WTC11 (cell line): ENCODE results near the gene CRIP2. TPM values are rescaled to one million over a fixed set of nuclear protein-coding genes. Genes with fewer than 3 reads are reported as not detected.

Source experiments
- ATAC-seq: fragments of 200-7000 bp; cut with Tn5 transposase; 2 replicates; pipeline ENCODE4 v1.10.0; 2021; ENCODE audit warnings: mild to moderate bottlenecking, moderate library complexity
- CTCF ChIA-PET: fragments of 300-600 bp; sonication (Branson Sonifier 250); formaldehyde crosslinking; loops from one replicate; lab custom pipeline; 2021; ENCODE audit warnings: antibody characterized with exemption; lab: Charles Lee
- POLR2A ChIA-PET: fragments of 350-600 bp; sonication (Branson Sonifier 250); formaldehyde crosslinking; loops from one replicate; lab custom pipeline; 2021; ENCODE audit warnings: antibody characterized with exemption; lab: Charles Lee
- DNase-seq: peaks from one replicate; pipeline ENCODE4 v3.0.0; 2021; ENCODE audit warnings: low spot score
- H3K27ac Mint-ChIP-seq: 2 replicates; pipeline ENCODE4 v1.8.0; 2021; ENCODE audit warnings: mixed read lengths
- H3K27me3 Mint-ChIP-seq: 2 replicates; pipeline ENCODE4 v1.8.0; 2021; ENCODE audit warnings: low read depth, mild to moderate bottlenecking, moderate library complexity, mixed read lengths
- H3K36me3 Mint-ChIP-seq: 2 replicates; pipeline ENCODE4 v1.8.0; 2021; ENCODE audit warnings: mixed read lengths
- H3K4me1 Mint-ChIP-seq: 2 replicates; pipeline ENCODE4 v1.8.0; 2022; ENCODE audit warnings: mixed read lengths
- H3K4me3 Mint-ChIP-seq: 2 replicates; pipeline ENCODE4 v1.8.0; 2021; ENCODE audit warnings: mild to moderate bottlenecking, moderate library complexity, mixed read lengths
- H3K9me3 Mint-ChIP-seq: 2 replicates; pipeline ENCODE4 v1.8.0; 2021; ENCODE audit warnings: mixed read lengths
- ARID4B ChIP-seq: sonication (generic); formaldehyde crosslinking; IDR thresholded peaks from 2 replicates; pipeline ENCODE4 v1.8.0; 2023; ENCODE audit warnings: missing genetic modification reagents, mild to moderate bottlenecking, borderline replicate concordance
- CTCF ChIP-seq: fragments of 200-600 bp; IDR thresholded peaks from 2 replicates; pipeline ENCODE4 v1.8.0; 2022; ENCODE audit warnings: antibody characterized with exemption
- EMX1 ChIP-seq: fragments of 250-450 bp; sonication (Bioruptor Pico); IDR thresholded peaks from 2 replicates; pipeline ENCODE4 v1.8.0; 2021; ENCODE audit warnings: mild to moderate bottlenecking
- FOXK1 ChIP-seq: sonication (generic); formaldehyde crosslinking; IDR thresholded peaks from 2 replicates; pipeline ENCODE4 v1.8.0; 2022; ENCODE audit warnings: mild to moderate bottlenecking, moderate library complexity, missing genetic modification reagents
- FOXP1 ChIP-seq: sonication (generic); formaldehyde crosslinking; IDR thresholded peaks from 2 replicates; pipeline ENCODE4 v1.8.0; 2022; ENCODE audit warnings: missing genetic modification reagents, mild to moderate bottlenecking, moderate library complexity, borderline replicate concordance
- NR2C2 ChIP-seq: sonication (generic); formaldehyde crosslinking; IDR thresholded peaks from 2 replicates; pipeline ENCODE4 v1.8.0; 2022; ENCODE audit warnings: mild to moderate bottlenecking, missing genetic modification reagents
- RELA ChIP-seq: sonication (generic); formaldehyde crosslinking; IDR thresholded peaks from 2 replicates; pipeline ENCODE4 v1.8.1; 2022; ENCODE audit warnings: missing genetic modification reagents, mild to moderate bottlenecking, borderline replicate concordance
- SP1 ChIP-seq: sonication (generic); formaldehyde crosslinking; conservative IDR thresholded peaks from 2 replicates; pipeline ENCODE4 v1.8.1; 2022; ENCODE audit warnings: missing genetic modification reagents
- ZBTB43 ChIP-seq: sonication (generic); formaldehyde crosslinking; IDR thresholded peaks from 2 replicates; pipeline ENCODE4 v1.8.1; 2023; ENCODE audit warnings: mild to moderate bottlenecking, missing genetic modification reagents
- ZNF138 ChIP-seq: sonication (generic); formaldehyde crosslinking; conservative IDR thresholded peaks from 2 replicates; pipeline ENCODE4 v1.8.1; 2022; ENCODE audit warnings: mild to moderate bottlenecking, moderate library complexity, missing genetic modification reagents
- ZNF219 ChIP-seq: sonication (generic); formaldehyde crosslinking; IDR thresholded peaks from 2 replicates; pipeline ENCODE4 v1.8.0; 2023; ENCODE audit warnings: missing genetic modification reagents, mild to moderate bottlenecking, borderline replicate concordance
- ZNF281 ChIP-seq: sonication (generic); formaldehyde crosslinking; IDR thresholded peaks from 2 replicates; pipeline ENCODE4 v1.8.0; 2023; ENCODE audit warnings: mild to moderate bottlenecking, missing genetic modification reagents
- ZNF423 ChIP-seq: fragments of 250-450 bp; sonication (Bioruptor Pico); IDR thresholded peaks from 2 replicates; pipeline ENCODE4 v2.1.2; 2022; ENCODE audit warnings: mild to moderate bottlenecking, moderate library complexity
- ZNF425 ChIP-seq: fragments of 250-450 bp; sonication (Bioruptor Pico); conservative IDR thresholded peaks from 2 replicates; pipeline ENCODE4 v1.9.0; 2021; ENCODE audit warnings: mild to moderate bottlenecking
- ZNF512 ChIP-seq: sonication (generic); formaldehyde crosslinking; IDR thresholded peaks from 2 replicates; pipeline ENCODE4 v1.8.1; 2022; ENCODE audit warnings: missing genetic modification reagents, borderline replicate concordance
- total RNA-seq: library from RNA; stranded (reverse); gene quantifications from 3 replicates; pipeline ENCODE4 v1.2.3, GENCODE V29; 2021

CRIP2 gene
- total RNA-seq, 1 experiment from 2014 or later: 5.4 TPM

GRCh38 chr14:105480807-105481801, 6.5 kb downstream of the CRIP2 start (continued):
- TF ChIP-seq FOXP1 (CRISPR knock-in tag) (peak; percentile 73; the same call in 1 of the 2 replicates), SP1 (CRISPR knock-in tag) (peak; percentile 48; the same call in 1 of the 2 replicates), ZNF138 (no peak), ZNF219 (CRISPR knock-in tag) (0 out of 2 replicates have a peak, but pooled peaks have one; percentile 19), CTCF (peak; percentile 97), NR2C2 (no peak), ZNF281 (CRISPR knock-in tag) (peak; percentile 66; the same call in 1 of the 2 replicates), ZBTB43 (CRISPR knock-in tag) (0 out of 2 replicates have a peak, but pooled peaks have one; percentile 55)

GRCh38 chr14:105481886-105482457, 7.4 kb downstream of the CRIP2 start:
- TF ChIP-seq CTCF (no peak), ZNF512 (CRISPR knock-in tag) (no peak), ZNF425 (CRISPR knock-in tag) (no peak), FOXK1 (CRISPR knock-in tag) (peak; percentile 67), RELA (CRISPR knock-in tag) (no peak), ZNF423 (CRISPR knock-in tag) (peak; percentile 66), ARID4B (CRISPR knock-in tag) (no peak), EMX1 (CRISPR knock-in tag) (no peak)
- TF ChIP-seq, all 79 proteins: peak for 2
- CTCF ChIA-PET: interaction anchor here (1.0 to 5.1 kb wide), 7 partner anchors 8 to 713 kb away, joined by 3 to 116 read pairs (median 4); no protein-coding TSS in a partner anchor
- Mint-ChIP-seq H3K36me3 (no peaks in the 10 kb centered on the region), H3K4me1 (peaks cover 21% of the 10 kb centered on the region), H3K27ac (no peak overlapping the region), H3K27me3 (peaks cover 86% of the 10 kb centered on the region), H3K4me3 (peak overlapping the region; percentile 49), H3K9me3 (no peaks in the 10 kb centered on the region)
- DNase-seq (peak; percentile 84), ATAC-seq (peak; percentile 15)
- POLR2A ChIA-PET: interaction anchor here (1.3 to 1.7 kb wide), 3 partner anchors 10 to 11 kb away, joined by 3 to 6 read pairs (median 3); no protein-coding TSS in a partner anchor
